ENCODE measurements around the gene PRUNE1.

PRUNE1 gene

GRCh38 chr1:151007853-151008243, 401 bp upstream of the PRUNE1 start:
- no peak for DNase-seq

- DNase-seq: no peak
These were observed 948 bp downstream of the PRUNE1 start for GRCh38 chr1:151009206-151009587.

GRCh38 chr1:151009674-151010345, 1.6 kb downstream of the PRUNE1 start:
- DNase-seq: no peak

GRCh38 chr1:151010346-151010726, 2.1 kb downstream of the PRUNE1 start:
- no peak for DNase-seq

- DNase-seq: no peak
These were observed 3.1 kb downstream of the PRUNE1 start for GRCh38 chr1:151011154-151011850.

GRCh38 chr1:151012684-151013471, 4.6 kb downstream of the PRUNE1 start:
- DNase-seq: no peak

GRCh38 chr1:151013518-151013917, 5.3 kb downstream of the PRUNE1 start:
- peak; percentile 22 for DNase-seq

GRCh38 chr1:151024540-151025146, 16.4 kb downstream of the PRUNE1 start:
- DNase-seq: peak; percentile 45

- DNase-seq: no peak
These were observed 18.2 kb downstream of the PRUNE1 start for GRCh38 chr1:151026460-151026859.

- DNase-seq: no peak
These were observed 23.9 kb downstream of the PRUNE1 start for GRCh38 chr1:151032164-151032563.

- no peak for DNase-seq
These were observed 26.9 kb downstream of the PRUNE1 start for GRCh38 chr1:151035167-151035566.

GRCh38 chr1:151036356-151036755, 28.1 kb downstream of the PRUNE1 start, which contains the start of gene BNIPL:
BNIPL (plus strand) TSS chr1:151036586; CDS start chr1:151036726, 140 bp downstream.
- no peak for DNase-seq

GRCh38 chr1:151037032-151037431, 28.8 kb downstream of the PRUNE1 start:
- DNase-seq: no peak

GRCh38 chr1:151039521-151039920, 31.3 kb downstream of the PRUNE1 start:
- DNase-seq: no peak

- DNase-seq: no peak
These were observed 34.9 kb downstream of the PRUNE1 start for GRCh38 chr1:151043163-151043562.

GRCh38 chr1:151047591-151047924, 39.3 kb downstream of the PRUNE1 start, which contains the start of gene C1orf56:
C1orf56 (plus strand) TSS chr1:151047751; CDS start chr1:151047848, 97 bp downstream.
- DNase-seq: no peak

- DNase-seq: no peak
These were observed 39.8 kb downstream of the PRUNE1 start for GRCh38 chr1:151047925-151048644.

- DNase-seq: no peak
These were observed 40.4 kb downstream of the PRUNE1 start for GRCh38 chr1:151048645-151049032.

GRCh38 chr1:151049458-151049857, 41.2 kb downstream of the PRUNE1 start:
- no peak for DNase-seq

- DNase-seq: no peak
These were observed 41.9 kb downstream of the PRUNE1 start for GRCh38 chr1:151050051-151050688.

- DNase-seq: no peak
These were observed 43.2 kb downstream of the PRUNE1 start for GRCh38 chr1:151051356-151052009.
